Esophagus mucosa (tissue), 1 donor: ENCODE results near the gene ATP23. TPM values are rescaled to one million over a fixed set of nuclear protein-coding genes. Genes with fewer than 3 reads are reported as not detected.
A peak's percentile ranks its signal among the peaks of the same experiment; 100 is the strongest.

Experiments used
- ATAC-seq: fragments of 200-7000 bp; cut with Tn5 transposase; one replicate; pipeline ENCODE4 v1.9.1; 2020
- total RNA-seq: library from RNA; stranded (reverse); gene quantifications from one replicate; pipeline ENCODE4 v1.2.4, GENCODE V29; 2023
- donor health status: DM: yes; HTN: yes; CAD: no.

ATP23 gene
- total RNA-seq, 1 donor from 2014 or later, result 7.6 TPM

DNA sequence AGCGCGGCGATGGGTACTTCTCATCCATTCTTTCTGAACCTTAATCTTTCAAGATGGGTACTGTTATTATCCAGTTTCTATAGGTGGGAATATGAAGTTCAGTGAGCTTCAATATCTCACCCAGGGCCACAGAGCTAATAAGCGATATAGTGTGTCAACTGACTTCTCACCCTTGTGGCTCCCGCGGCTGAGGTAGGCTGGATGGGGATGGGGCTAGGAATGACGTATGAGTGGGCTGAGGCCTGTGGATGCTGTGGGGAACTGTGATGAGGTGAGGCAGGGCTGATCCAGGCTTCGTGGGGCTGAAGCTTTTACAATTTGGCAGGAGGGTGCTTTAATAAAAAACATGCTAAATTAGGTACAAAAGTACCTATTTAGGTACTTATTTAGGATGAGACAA lies 32.9 kb upstream of the ATP23 start:
- no peak for ATAC-seq

DNA sequence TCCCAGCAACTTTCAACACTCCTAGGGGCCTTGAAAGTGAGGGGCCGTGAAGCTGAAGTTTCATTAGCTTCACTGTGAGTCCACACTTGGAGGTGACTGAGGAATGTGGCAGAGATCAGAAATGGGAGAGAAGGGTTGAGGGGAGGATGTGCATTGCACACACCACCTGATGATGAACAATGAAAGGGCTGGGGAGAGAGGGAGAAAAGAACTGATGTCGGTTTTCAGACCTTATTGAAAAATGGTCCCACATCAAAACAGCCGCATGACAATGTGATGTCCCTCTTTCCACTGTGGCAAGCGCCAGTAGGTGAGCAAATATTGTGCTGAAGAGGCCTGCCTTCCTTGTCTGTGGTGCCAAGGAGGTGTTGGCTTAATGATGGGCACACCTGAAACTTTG lies 32.3 kb upstream of the ATP23 start:
- no peak for ATAC-seq

DNA sequence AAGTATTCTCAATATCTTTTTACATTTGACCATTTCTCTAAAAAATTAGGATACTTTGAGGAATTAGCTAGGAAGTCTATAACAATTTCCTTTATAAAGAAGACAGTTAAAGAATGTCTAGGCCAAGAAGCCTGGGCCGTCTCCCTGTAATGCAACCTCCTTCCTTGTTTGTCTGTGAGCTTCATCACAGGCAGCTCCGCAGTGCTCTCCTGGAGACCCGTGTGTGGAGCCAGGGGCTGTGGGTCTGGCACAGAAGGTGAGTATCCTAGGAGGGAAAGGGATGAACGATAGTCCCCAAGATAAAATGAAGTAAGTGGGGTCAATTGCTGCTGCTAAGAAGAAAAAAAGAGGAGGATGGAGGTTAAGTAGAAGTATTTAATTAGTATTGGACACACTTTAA lies 31.8 kb upstream of the ATP23 start:
- no peak for ATAC-seq

- ATAC-seq, result no peak
These were observed 23.2 kb upstream of the ATP23 start for GRCh38 chr12:57918147-57918546.

DNA sequence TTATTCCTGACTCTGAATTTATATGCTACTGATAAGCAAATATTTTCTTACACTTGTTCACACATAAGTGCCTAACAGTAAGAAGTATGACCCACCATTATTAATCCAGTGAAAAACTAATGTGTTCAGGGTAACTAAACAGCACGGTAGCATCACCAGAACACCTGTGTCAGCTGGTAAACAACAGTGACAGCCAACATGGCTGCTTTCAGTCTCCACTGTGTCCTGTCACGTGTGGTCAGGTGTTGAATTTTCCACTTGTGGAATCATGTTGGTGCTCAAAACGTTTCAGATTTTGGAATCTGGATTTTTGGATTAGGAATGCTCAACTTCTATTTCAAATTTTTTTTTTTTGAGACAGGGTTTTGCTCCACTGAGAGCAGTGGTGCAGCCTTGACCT lies 14.3 kb upstream of the ATP23 start:
- no peak for ATAC-seq

GRCh38 chr12:57929092-57929830 lies 12.1 kb upstream of the ATP23 start:
- ATAC-seq, result no peak

DNA sequence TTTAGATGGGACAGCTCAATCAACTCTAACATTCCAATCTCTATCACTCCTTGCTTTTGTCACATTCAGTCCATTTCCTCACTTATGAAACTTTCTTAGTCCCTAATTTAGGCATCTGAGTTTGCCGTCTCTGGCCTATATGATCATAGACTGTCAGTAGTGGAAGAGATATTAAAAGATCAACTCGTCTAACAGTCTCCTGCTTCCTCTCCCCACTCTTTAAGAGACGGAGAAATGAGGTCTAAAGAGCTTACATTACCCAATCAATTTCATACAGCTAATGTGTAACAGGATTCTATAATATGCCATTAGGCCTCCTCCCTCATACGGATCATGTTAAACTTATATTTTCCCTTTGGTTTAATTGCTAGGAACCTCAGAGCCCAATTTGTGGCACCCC lies 6.5 kb upstream of the ATP23 start:
- no peak for ATAC-seq

DNA sequence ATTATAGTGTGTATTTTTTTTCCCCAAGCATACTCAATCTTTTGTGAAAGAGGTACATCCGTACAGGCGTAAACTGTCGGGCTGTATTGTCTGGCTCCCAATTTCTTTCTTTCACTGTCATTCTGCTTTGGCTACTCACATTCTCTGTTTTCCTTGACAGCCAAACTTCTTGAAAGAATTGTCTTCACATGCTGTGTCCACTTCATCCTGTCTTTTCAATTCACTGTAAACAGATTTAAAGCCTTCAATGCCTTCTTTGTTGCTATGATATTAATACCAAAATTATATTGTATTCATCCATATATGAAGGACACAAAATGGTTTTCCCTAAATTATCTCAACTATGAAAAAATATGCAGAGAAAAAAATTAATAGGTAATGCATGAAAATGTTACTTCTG lies 6.0 kb upstream of the ATP23 start:
- no peak for ATAC-seq

DNA sequence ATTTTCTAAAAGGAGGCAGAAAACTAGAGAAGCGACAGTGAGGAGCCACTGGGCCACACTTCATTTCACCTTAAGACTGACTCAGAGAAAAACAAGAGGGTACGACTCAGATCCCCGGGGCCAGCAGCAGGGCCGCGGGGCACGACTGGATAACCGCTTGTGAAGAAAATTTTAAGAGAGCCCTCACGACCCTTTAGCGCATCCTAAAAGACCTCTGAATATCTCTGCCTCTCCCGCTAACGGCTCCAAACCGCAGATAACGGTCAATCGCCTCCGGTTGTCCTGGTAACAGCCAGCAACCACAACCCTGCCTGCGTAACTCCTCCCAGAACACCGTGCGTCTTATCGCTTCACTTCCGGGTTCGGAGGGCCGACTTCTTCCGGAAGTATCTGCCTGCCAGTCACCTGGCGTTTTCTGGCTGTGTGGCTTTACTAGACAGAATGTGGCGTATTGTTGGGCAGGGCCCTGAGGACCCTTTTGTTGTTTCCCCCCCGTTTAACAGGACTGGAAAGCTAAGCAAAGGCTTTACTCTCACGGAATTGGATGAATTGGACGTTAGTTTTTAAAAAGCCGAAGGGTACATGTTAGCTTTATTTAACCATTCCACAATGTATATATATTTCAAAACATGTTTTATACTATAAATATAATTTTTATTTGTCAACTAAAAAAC lies 5.4 kb upstream of the ATP23 start:
- peak; percentile 91 for ATAC-seq

GRCh38 chr12:57936513-57936883 lies 4.9 kb upstream of the ATP23 start:
- no peak for ATAC-seq

DNA sequence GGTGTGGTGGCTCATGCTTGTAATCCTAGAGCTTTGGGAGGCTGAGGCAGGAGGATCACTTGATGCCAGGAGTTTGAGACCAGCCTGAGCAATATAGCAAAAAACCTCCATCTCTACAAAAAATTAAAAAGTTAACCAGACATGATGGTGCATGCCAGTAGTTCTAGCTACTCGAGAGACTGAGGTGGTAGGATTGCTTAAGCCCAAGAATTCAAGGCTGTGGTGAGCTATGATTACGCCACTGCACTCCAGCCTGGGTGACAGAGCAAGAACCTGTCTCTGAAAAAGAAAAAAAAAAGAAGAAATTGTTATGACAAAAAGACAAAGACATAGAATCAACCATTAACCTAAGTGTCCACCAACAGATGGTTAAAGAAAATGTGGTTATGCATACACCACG lies 2.1 kb upstream of the ATP23 start:
- no peak for ATAC-seq

GRCh38 chr12:57940052-57940914 lies 1.1 kb upstream of the ATP23 start:
- no peak for ATAC-seq

- ATAC-seq, result no peak
These were observed 527 bp upstream of the ATP23 start for GRCh38 chr12:57940915-57941164.

DNA sequence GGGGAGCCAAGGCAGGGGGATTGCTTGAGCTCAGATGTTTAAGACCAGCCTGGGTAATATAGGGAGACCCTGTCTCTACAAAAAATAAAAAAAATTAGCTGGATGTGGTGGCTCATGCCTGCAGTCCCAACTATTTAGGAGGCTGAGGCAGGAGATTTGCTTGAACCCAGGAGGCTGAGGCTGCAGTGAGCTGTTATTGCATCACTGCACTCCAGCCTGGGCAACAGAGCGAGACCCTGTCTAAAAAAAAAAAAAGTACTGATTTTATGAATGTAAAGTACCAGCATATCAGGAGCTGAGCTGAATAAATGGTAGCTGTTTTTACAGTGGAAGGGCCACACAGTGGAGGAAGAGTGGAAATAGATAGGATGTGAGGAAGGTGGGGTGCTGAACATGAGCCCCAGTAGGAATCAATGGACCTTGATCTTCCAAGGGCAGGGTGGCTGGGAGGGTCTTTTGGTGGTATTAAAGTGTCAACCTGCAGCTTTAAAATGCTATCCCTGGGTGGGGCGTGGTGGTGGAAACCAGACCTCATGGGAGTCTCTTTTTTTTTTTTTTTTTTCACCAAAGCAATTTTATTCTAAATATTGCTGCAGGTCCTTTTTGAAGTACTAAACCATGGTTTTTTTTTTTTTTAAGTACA lies 2.2 kb downstream of the ATP23 start:
- ATAC-seq, result no peak

DNA sequence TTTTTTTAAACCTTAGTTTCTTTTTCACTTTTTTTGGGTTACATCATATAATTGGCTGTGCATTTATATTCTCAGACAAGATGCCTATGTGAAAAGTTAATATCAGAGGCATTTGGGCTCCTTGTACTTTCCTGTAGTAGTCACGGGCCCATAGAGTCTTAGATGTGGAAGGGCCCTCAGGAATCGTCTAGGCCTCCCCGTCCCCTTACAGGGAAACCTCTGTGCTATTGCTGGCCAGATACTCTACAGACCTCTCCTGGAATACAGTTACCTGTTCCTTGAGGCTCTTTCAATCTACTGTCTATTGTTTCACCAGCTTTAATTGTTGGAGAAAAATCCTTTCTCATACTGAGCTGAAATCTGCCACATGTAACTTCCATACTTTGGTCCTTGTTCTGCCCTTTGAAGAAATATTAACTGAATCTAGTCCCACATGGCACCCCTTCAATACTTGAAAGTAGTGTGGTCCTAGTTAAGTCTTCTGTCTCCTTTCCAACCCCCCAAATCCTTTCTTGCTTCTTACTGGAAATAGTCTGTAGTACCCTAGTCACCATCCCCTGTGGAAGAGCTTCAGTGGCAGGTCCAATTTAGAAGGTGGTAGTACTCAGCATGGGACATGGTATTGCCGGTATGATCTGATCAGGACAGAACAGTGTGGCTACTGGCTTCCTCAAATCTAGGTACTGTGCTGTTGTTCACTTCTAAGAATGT lies 3.1 kb downstream of the ATP23 start:
- ATAC-seq, result no peak

GRCh38 chr12:57952766-57953165 lies 11.4 kb downstream of the ATP23 start:
- no peak for ATAC-seq

DNA sequence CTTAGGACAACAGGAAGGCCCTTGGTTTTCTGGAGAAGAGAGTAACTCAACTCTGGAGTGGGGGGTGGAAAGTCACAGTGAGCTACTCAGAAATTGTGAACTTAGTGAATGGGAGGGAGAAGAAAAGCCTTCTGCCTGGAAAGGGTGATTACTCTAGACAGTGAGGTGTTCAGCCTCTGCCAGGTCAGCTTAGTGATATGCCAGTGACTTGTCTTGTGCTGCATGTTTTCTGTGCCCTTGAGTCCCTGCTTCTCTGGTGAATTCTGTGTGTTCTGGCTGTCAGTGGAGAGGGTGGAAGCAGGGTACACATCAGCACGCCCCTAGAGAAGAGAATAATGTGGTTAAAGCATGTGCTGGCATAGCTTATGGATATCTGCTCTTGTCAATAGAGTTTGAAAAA lies 13.4 kb downstream of the ATP23 start:
- ATAC-seq, result no peak

GRCh38 chr12:57958061-57958657 lies 16.8 kb downstream of the ATP23 start:
- no peak for ATAC-seq

DNA sequence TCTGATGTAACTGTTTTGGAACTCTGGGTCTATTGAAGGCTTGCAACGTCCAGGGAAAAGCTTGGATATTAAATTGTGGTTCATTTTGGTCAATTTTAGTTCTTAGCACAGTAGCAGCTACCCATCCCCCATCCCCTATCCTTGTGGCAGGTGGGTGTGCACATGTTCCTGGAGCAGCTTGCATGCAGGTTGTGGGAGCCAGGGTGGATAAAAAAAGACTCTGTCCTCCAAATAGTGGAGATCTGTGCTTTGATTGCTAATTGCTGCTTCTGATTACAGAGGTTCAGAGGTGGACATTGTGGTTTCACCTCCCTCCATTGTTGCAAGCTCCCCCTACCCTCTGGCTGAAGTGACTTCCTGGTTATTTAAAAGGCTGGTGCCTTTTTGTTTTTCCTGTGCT lies 23.1 kb downstream of the ATP23 start:
- ATAC-seq, result no peak

- no peak for ATAC-seq
These were observed 24.4 kb downstream of the ATP23 start for GRCh38 chr12:57965766-57966165.

DNA sequence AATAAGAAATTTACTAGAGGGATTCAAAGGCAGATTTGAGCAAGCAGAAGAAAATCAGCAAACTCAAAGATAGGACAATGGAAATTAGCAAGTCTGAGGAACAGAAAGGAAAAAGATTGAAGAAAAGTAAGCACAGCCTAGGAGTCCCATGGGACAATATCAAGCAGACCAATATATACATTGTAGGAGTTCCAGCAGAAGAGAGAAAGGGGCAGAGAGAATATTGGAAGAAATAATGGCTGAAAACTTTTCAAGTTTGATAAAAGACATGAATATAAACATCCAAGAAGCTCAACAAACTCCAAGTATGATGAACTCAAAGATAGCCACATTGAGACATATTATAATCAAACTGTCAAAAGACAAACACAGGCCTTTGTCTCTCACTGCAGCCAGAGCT lies 25.2 kb downstream of the ATP23 start:
- no peak for ATAC-seq

DNA sequence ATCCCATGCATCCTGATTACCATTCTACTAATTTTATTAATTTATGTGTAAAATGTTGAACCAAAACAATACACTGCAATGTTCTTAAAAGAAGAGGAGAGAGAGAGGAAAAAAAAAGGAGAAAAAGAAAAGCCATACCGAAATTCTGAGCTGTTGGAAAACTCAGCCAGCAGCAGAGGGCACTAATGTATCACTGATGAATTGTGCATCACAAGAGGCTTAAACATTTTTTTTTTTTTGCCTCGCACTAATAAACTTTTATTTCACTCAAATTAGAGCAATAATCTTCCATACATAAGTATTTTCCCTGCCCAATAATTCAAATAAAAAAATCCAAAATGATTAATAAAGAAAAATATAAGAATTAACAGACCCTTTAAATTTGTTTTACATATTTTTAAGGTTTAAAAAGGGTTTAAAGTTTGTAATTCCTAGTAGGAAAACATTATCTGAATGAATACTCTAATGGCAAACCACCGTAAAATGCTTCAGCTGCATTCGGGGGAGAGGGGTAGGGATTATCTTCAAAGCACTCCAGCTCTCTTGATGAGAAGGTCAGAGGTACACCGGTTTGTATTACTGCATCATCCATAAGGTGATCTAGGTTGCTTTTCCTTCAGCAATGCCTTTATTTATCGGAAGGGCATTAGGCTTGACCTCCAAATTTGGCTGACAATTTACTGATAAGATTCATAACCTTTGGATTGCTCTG lies 41.9 kb downstream of the ATP23 start:
- ATAC-seq, result no peak
